DMS53 treated with DMSO at 0.1 percent for 48 hours (cell line): ENCODE results near the gene BUD13.

ENCODE experiments used
- DNase-seq: peaks from one replicate; lab custom pipeline; 2025; ENCODE audit not compliant: unreplicated experiment; lab: John Stamatoyannopoulos, UW

The BUD13 gene

DNA sequence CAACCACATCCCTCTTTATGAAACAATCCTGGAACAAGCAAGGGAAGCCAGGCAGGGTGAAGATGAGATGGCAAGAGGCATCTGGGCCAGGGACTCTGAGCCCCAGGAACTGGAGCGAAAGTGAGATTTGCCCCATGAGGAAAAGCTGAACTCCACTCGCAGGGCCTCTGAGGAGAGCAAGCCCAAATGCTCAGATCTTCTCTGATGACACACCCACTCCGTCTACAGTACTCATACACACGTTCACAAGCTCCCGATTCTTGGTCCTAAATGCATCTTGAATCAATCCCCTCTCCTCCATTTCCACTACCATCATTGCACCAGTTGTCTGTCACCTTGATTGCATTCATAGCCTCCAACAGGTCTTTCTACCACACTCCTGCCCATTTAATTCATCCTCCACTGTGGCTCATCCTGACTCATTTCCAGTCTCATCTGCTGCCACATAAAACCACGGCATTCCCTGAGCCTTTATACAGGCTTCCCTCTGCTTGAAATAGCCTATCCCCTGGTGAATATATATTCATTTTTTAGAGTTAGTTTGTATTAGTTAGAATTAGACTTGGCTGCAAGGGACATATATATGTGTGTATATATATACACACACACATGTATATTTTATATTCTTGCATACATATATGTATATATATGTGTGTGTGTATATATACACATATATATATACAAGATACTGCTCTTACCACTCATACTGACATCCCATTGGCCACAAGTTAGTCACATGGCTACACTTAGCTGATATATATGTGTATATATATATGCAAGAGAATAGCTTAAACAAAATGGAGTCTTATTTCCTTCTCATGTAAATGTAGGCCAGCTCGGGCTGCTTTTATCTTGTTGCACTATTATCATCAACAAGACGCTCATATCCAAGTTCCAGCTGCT, 20.3 kb upstream of the BUD13 start:
- no peak for DNase-seq

DNA sequence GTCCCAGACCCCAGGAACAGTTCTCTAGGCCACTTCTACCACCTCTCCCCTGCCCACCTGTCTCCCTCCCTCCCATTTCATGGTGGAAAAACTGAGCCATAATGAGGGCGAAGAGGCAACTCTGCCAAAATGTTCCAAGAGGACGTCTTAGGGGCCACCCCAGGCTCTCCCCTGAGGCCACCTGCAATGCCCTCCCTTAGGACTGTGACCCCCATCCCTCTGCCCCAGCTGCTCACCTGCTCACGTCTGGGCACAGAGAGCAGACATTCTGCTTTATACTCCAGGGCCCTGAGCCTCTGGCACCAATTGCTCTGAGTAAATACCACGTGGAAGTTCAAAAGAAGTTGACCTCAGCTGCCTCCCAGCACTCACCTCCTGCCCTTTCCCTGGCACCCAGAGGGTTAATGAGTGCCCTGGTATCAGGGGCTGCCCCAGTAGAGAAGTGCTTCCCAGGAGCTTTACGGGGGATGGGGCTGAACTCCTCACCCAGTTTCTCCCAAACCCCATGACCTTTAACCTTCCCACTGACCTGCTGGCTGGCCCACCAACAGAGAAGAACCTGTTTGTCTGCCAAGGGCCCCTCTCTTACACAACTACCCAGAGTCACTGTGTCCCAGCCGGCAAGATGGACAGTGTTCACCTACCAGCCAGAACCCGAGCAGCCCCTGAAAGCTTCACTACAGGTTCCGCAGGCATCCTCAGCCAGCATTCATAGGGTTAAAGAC, 19.5 kb upstream of the BUD13 start:
- no peak for DNase-seq

DNA sequence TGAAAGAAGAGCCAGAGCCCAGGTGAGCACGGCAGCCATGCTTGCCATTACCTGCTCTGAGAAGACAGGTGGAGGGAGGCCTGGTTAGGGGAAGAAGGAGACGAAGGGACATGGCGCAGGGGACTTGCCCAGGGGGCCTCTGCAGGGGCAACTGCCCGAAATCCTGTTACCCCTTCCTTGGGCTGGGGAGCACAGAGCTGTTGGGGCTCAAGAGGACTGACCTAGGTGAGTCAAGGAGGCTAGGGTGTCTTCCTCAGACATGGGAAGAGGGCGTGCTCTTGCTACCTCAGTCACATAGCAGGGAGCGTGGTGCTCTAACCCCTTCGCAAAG, 19.0 kb upstream of the BUD13 start, which contains the start of gene APOA5:
Gene APOA5 (minus strand): TSS at position 67 of the 331 bp plus-strand sequence. CDS start 19 bp downstream, at position 48.
- DNase-seq = no peak

DNA sequence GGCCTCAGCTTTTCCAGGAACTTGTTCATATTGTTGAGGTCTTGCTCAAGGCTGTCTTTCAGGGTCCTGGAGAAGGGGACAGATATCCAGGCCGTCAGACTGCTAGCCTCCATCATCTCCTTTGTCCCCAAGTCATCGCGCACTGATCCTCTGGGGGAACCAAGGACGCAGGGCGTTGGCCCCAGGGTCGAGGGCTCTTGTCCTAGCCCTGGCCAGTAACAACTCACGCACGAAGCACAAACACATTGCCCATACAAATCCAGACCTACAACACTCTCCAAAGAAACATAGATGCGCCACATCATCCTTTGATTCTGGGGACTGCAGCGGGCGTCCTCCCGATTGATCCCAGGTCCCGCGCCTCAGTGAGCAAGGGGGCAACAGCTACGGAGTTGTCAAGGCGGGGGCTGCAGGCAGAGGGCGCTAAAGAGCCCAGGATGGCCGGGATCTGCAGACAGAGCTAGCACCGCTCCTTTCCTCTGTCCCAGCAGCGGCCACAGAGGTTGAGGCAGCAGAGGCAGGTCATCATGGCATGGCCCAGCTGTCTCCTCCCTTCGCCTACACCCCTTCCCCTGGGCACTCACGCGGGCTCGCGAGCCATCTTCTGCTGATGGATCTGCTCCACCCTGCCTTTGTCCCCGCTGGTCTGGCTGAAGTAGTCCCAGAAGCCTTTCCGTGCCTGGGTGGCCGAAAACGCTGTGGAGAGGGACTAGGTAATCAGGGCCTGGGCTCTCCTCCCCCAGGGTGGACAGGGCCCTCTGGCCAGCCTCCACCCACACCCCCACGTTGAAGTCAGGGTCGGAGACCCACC, 18.4 kb upstream of the BUD13 start:
- peak; percentile 30 for DNase-seq

DNA sequence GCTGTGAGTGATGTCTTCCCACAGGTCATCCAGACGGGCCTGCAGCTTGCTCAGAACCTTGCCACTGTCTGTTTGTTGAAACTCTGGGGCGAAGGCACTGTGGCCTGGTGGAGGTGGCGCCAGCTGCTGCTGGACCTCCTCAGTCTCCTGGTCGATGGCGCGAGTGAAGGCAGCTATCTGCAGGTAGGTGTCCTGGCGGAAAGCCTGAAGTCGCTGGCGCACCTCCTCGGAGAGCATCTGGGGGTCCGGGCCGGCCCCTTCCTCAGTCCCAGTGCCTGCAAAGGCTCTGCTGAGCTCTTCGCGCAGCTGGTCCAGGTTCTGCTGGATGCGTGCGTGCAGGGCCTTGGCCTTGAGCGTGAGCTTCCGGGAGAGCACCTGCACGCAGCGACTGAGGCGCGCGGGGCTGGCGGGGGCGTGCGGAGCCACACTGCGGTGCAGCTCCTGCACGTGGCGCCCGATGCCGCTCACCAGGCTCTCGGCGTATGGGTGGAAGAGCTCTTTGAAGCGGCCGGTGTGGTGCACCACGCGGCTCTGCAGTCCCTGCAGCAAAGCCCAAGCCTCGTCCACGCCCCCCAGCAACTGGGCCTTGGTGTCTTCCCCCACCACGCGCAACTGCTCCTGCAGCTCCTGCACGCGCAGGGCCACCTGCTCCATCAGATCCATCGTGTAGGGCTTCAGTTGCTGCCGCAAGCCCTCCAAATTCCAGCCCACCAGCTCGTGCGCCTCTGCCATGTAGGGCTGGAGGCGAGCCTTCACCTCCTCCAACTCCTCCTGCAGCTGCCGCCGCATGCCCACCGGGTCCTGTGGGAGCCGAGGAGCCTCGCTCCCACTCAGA, 17.6 kb upstream of the BUD13 start:
- no peak for DNase-seq

DNA sequence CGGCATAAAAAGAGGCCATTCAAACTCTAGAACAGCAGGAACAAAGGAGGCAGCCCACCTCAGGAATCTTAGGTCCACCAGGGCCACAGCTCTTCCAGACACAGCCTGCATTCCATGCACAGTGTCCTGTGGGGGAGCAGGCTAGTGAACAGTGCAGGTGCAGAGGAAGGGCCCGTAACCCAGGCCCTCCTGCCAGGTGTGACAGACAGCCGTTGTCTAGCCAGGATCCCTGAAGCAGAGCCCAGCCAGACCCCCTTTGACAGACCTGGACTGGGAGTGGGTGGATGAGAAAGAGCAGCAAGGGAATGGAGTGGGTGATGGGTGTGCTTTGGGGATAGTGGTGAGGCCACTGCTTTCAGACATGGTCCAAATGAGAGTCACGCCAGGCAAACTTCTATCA, 16.2 kb upstream of the BUD13 start:
- no peak for DNase-seq

DNA sequence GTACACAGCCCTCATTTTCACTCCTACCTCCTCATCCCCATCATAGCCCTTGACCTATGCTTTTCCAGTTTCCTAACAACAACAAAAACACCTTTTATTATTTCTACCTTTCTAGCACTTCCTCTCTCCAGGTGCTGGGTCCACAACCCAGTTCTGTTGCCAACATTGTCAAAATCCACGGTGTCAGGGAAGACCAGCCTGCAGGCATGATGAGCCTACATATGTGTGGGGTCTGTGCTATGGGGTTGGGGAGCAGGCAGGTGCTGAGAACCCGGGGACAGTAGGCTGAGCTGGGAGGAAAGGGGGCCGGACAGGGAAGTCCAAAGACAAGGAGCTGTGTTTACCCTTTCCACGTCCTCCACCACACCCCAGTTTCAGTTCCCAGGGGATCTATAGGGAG, 15.7 kb upstream of the BUD13 start:
- no peak for DNase-seq

DNA sequence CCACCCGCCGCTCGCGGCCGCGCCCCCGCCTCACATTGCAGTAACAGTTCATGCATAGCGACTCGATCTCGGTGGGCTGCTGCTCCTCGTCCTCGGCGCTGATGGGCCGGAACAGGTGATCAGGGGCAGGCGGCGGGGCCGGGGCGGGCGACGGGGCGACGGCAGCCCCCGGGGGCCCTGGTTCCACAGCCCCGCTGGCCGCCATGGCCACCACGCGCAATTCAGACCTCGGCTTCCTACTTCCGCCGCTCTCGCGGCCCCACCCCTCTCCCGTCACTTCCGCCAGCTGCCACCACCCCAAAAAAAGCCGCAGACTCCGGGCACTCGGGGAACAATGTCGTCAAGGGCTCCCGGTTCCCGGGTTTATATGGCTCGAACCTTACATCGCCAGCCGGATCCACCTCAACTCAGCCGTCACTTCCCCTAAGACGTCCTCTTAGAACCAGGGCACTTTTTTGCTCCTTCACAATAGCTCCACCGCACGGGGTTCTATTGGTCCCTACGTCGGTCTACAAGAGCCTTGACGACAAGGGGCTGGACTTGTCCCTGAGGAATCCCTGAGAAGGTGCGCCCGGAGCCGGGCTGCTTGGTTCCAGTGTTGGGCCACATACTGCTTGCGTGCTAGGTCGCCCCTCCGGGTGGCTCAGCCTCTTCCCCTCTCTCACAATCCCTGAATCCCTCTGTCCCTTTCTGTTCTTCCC, 15.1 kb upstream of the BUD13 start, which contains the start of gene ZPR1:
Gene ZPR1 (minus strand): TSS at position 238 of the 701 bp plus-strand sequence. CDS start 33 bp downstream, at position 205.
- DNase-seq = peak; percentile 73

DNA sequence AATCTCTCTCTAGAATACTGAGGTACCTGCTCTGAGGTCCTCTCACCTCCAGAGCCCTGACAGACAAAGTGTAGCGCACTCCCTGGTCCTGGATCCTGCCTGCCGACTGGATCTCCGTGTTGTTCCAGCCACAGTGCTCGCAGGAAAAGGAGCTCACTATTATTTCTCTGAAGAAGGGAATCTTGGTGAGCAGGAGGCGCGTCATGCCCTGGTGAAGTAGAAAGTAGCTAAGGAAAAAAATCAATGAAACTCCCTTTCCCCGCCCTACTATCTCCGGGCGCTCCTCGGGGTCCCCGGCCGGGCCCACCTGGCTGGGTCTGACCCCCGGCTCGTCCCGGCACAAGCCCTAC, 14.6 kb upstream of the BUD13 start:
- no peak for DNase-seq

DNA sequence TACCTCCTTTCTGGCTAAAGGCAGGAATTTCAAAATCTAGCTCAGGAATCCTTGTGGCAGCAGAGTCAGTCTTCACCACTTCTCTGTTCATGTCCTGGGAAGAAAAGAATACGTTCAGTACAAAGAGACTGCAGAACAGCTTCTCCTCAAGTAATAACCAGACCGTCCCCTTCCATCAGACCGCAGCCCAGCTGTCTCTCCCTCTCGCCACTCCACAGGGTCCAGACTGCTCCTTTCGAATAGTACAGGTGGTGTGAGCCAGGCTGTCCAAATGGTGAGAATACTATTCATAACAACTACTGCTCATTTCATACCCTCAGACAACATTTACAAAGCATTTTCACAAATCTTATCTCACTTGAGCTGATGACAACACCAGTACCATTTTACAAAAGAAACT, 14.2 kb upstream of the BUD13 start:
- no peak for DNase-seq

DNA sequence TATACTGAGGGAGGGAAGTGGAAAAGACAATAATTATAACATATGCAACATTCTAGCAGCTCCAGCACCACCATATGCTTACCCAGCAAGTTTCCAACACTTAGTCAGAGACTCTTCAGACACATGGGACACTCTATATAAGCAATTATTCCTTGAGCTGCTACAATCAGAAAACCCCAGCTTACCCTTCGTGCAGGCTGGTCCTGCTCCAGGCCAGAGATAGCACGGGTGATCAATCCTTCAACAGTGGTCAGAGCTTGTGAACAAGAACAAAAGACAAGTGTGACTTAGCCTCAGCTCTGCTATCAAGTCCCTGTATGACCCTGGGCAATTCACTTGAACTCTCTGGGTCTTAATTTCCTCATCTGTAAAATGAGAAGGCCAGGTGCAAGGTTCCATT, 13.5 kb upstream of the BUD13 start:
- no peak for DNase-seq

DNA sequence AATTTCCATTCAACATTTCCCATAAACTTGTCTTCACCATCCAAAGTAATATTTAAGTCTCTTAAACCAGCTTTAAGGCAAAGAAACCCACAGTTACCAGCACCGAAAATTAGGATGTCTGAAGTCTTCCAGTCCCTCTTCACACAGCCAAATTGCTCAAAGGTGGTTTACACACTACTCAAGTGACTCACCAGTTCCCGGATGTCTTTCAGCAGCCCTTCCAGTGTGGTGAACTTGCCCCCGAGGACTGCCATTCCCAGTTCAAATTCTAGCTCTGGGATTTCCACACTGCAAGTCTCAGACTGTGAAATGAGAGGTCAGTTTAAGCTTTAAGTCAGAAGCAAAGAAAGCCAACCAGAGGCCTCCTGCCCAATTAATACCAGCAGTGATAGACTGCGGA, 9.9 kb upstream of the BUD13 start:
- no peak for DNase-seq

DNA sequence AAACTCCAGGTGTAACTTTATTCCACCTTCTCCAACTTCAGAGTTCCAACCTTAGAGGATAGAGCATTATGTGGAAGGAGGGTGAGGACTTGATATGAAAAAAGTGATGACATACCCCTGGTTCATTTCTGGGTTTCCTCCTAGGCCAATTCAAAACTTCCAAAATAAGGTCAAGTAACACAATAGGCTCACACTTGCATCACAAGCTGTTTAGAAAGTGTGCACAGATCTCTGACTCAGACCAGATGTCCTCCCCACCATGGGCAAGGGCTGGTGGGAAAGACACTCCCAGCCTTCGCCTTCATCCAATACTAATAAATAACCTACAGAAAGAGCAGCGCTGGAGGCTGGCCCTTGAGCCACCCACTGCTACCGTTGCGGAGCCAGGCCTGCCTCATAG, 5.8 kb upstream of the BUD13 start:
- no peak for DNase-seq

DNA sequence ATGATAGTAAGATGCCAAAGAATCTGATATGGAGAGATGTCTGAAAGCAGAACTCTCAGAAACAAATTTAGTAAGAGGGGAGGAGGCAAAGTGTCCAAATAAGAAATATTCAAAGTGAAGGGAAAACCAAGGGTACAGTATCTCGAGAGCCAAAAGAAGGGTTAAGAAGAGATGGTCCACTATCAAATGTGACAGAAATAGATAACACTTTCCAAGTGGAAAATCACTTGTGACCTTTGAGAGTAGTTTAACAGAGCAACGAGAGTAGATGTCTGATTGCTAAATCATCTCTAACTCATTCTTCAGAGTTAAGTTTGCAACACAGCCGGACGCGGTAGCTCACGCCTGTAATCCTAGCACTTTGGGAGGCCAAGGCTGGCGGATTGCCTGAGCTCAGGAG, 4.3 kb upstream of the BUD13 start:
- no peak for DNase-seq

DNA sequence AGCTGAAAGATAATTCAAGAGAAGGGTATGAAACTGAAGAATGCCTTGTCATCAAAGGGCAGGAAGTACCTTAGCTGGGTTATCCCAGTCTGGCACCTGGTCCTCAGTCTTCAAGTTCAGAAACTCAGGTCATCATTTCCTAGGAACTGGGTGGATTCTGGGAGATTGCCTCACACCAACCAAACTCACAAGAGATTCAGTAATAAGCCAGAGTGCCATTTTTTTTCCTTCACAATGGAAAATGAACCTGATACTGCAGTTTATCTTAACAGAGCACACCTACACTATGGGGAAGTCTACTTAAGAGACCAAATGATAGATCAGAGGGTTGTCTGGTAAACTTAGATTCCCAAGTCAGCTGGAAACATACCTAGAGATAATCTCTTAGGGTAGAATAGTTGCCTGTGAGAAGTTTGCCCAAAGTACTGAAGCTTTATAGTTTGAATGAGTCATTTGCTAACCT, 3.8 kb upstream of the BUD13 start:
- DNase-seq = no peak

DNA sequence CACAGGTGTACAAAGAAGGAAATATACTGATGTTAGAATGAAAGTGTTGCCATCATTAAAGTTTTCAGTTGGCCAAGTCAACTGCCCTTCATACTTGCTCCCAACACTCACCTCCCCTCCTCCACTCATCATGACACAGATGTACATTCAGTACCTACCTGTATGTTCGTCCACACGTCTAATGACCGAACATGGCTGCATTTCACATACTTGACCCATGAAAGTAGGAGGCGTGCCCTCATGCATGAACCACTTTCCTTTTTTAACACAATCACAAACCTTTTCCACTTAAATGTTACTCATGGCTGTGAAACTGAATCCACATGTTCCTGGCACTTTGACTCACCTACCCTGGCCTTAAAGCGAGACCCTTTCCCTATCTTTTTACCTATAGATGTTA, 3.2 kb upstream of the BUD13 start:
- no peak for DNase-seq

DNA sequence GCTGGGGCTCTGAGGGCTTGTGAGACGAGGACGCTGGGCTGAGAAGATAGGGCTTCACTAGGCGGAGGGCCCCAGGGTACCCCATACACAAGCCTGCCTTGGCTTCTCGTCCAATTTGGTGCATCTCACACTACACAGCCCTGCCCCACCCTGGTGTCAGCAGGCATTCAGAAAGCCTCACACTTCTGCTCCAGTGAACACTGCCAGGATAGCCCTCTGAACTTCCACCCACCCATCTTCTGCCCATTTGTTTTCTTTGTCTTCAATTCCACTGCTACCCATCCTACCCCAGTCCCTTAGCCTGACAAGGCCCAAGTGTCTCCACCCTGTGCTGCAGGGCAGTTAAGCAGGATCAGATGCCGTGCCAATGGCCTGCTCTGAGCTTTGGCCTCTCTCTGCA, 1.9 kb upstream of the BUD13 start:
- no peak for DNase-seq

DNA sequence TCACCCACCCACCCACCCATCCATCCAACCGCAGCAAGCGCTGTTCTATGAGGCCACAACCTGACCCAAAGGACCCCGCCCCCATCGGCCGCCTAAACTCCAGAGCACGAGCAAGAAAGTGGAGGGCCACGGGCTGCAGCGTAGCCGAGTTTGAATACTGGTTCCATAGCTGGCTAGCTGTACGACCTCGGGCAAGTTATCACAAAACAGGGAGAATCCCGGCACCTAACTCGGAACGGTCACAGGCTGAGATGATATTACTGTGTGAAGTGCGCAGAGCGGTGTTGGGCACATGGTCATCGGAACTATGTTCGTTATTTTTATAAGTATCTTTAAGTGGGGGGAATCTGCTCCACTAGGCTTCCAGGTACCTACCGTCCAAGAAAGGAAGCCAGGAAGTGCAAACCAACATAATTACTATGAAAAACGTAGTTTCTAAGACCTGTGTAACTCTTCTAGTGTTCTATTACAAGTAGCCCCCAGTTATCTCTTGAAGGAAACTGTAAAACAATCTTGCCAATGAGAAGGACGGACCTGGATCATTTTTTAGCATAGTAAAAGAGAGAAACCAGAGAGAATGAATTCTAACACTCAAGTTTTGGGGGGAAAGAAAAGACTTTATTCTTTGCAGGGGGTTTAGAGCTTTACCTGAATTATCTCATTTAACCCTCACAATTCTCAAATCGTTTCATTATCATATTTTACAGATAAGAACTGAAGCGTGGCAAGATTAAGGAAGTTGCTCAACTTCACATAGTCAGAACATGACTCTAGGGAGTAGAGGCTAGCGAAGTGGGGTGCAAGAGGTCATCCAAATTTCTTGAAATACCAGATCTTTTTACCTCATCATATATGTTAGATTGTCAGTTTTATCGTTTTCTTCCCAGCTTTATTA, 663 bp upstream of the BUD13 start:
- peak; percentile 69 for DNase-seq

DNA sequence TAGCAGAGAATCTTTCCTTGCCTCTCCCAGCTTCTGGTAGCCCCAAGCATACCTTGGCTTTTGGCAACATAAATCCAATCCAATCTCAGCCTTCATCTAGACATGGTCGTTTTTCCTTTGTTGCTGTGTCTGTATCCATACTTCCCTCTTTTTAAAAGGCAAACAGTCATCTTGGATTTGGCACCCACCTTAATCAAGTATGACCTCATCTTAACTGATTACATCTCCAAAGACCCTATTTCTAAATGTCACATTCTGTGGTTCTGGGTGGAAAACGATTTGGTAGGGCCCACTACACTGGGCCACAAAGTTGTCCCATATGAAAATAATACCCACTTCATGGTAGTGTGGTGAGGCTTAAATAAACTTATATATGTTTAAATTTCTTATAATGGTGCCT, 852 bp downstream of the BUD13 start:
- DNase-seq = no peak
